Epithelial cell of proximal tubule (primary cell): Measurements from ENCODE around the gene TNNI2. TPM values are rescaled to one million over a fixed set of nuclear protein-coding genes. Genes with fewer than 3 reads are reported as not detected.

Experiments used
- total RNA-seq: library from RNA; depleted of rRNA; stranded (reverse); fragments of >200 nt; gene quantifications from 2 replicates; pipeline ENCODE4 v1.2.3, GENCODE V29; 2015

TNNI2 gene
- total RNA-seq, 1 donor from 2014 or later = not detected

Other genes starting within 250 kb of the TNNI2 start
- not detected in 2 replicates for gene KRTAP5-2, start 240.7 kb upstream of the TNNI2 start, total RNA-seq
- gene KRTAP5-3, start 230.5 kb upstream of the TNNI2 start, total RNA-seq = not detected in 2 replicates
- not detected in 2 replicates for gene KRTAP5-4, start 216.8 kb upstream of the TNNI2 start, total RNA-seq
- not detected in 2 replicates for gene KRTAP5-5, start 209.2 kb upstream of the TNNI2 start, total RNA-seq
- not detected in 2 replicates for gene KRTAP5-6, start 141.8 kb upstream of the TNNI2 start, total RNA-seq
- not detected in 2 replicates for gene IFITM10, start 88.4 kb upstream of the TNNI2 start, total RNA-seq
- 192 and 211 TPM in 2 replicates for gene CTSD, start 75.1 kb upstream of the TNNI2 start, total RNA-seq
- 0.81 TPM in 1 of 2 replicates, not detected in the other for gene SYT8, start 4.0 kb upstream of the TNNI2 start, total RNA-seq
- gene LSP1, start 14.1 kb downstream of the TNNI2 start, total RNA-seq = 0.58 TPM in 1 of 2 replicates, not detected in the other
- not detected in 2 replicates for gene PRR33, start 52.9 kb downstream of the TNNI2 start, total RNA-seq
- gene TNNT3, start 80.7 kb downstream of the TNNI2 start, total RNA-seq = not detected in 2 replicates
- gene MRPL23, start 108.4 kb downstream of the TNNI2 start, total RNA-seq = 92.1 and 251 TPM in 2 replicates
- gene H19, start 158.9 kb downstream of the TNNI2 start, total RNA-seq = 0.36 and 11.8 TPM in 2 replicates